K562 (cell line): ENCODE measurements around the gene COPS9. TPM values are rescaled to one million over a fixed set of nuclear protein-coding genes. Genes with fewer than 3 reads are reported as not detected.

Source experiments
- ATAC-seq: fragments of 200-7000 bp; cut with Tn5 transposase; 3 replicates; pipeline ENCODE4 v1.9.1; 2020; ENCODE audit warnings: moderate library complexity
- BruUV-seq: library from RNA; stranded (reverse); fragments of 400-500 nt; replicated peaks from 2 replicates; lab custom pipeline; 2021; lab: Mats Ljungman, UMichigan
- CTCF ChIA-PET: fragments of 300-600 bp; formaldehyde crosslinking; extraction: SDS; loops from one replicate; lab custom pipeline; 2021; ENCODE audit warnings: low intra/inter-chr PET ratio; lab: Yijun Ruan, JAX
- POLR2A ChIA-PET: fragments of 300-600, 350-650 bp; sonication (Branson Sonifier 250); formaldehyde crosslinking; extraction: SDS; loops from one replicate; lab custom pipeline; 2021; ENCODE audit warnings: antibody characterized with exemption, inconsistent platforms; lab: Yijun Ruan, JAX
- DNase-seq, 4 experiments: peaks; one replicate each; pipeline versions ENCODE4 v3.0.0 to v3.0.0-alpha.2; 2011 to 2018; ENCODE audit warnings: low spot score in 3 of 4, mixed read lengths in 3 of 4; ENCODE audit errors: extremely low read depth in 1 of 4
- FAIRE-seq: peaks from 2 replicates; lab custom pipeline; 2011; peaks lifted over from hg19 to GRCh38; lab: Jason Lieb, UNC
- H2AFZ ChIP-seq: 2 replicates; pipeline ENCODE4 v1.6.0; 2011; ENCODE audit warnings: low read depth, low read length, control low read depth, inconsistent platforms
- H3K27ac ChIP-seq: fragments of 200-600 bp; 3 replicates; pipeline ENCODE4 v1.8.0; 2011; ENCODE audit warnings: low read depth, mild to moderate bottlenecking, control low read depth, inconsistent platforms, low read length, moderate library complexity, mixed read lengths; ENCODE audit errors: extremely low read depth
- H3K27me3 ChIP-seq, 2 experiments: fragments of 300-600 bp in 1 of 2; 2 replicates in 1 of 2; 3 replicates in 1 of 2; pipeline versions ENCODE4 v1.6.0 to v1.8.0; 2011; ENCODE audit warnings: inconsistent platforms in 2 of 2, low read length in 2 of 2, mild to moderate bottlenecking in 1 of 2, mixed read lengths in 1 of 2, moderate library complexity in 1 of 2; ENCODE audit not compliant: control insufficient read depth in 2 of 2, insufficient read depth in 2 of 2
- H3K36me3 ChIP-seq: fragments of 300-600 bp; 3 replicates; pipeline ENCODE4 v1.8.0; 2011; ENCODE audit warnings: mild to moderate bottlenecking, low read length, inconsistent platforms; ENCODE audit not compliant: control insufficient read depth, insufficient read depth
- H3K4me1 ChIP-seq, 2 experiments: fragments of 200-600 bp in 1 of 2; replicated peaks in 1 of 2; 2 replicates in 1 of 2; 3 replicates in 1 of 2; pipeline versions ENCODE4 v1.5.1 to v1.8.0; 2011; ENCODE audit warnings: inconsistent platforms in 2 of 2, low read length in 2 of 2, mild to moderate bottlenecking in 1 of 2, mixed read lengths in 1 of 2, moderate library complexity in 1 of 2; ENCODE audit not compliant: control insufficient read depth in 2 of 2, insufficient read depth in 2 of 2
- H3K4me2 ChIP-seq: 2 replicates; pipeline ENCODE4 v1.6.1; 2011; ENCODE audit warnings: low read length, control low read depth, inconsistent platforms, mixed read lengths; ENCODE audit not compliant: insufficient read depth
- H3K4me3 ChIP-seq: fragments of 200-600 bp; sonication (generic), shearing (Covaris generic); 2 replicates; pipeline ENCODE4 v1.5.1; 2016; ENCODE audit warnings: control low read depth, inconsistent platforms
- H3K79me2 ChIP-seq: fragments of 200-600 bp; 3 replicates; pipeline ENCODE4 v1.8.0; 2011; ENCODE audit warnings: low read length, inconsistent platforms; ENCODE audit not compliant: control insufficient read depth, insufficient read depth
- H3K9ac ChIP-seq, 2 experiments: 2 replicates each; pipeline versions ENCODE4 v1.6.0 to v1.6.1; 2011; ENCODE audit warnings: low read depth in 2 of 2, low read length in 2 of 2, control low read depth in 1 of 2, inconsistent platforms in 1 of 2, mild to moderate bottlenecking in 1 of 2, mixed read lengths in 1 of 2; ENCODE audit not compliant: insufficient read depth in 1 of 2
- H3K9me1 ChIP-seq: one replicate; pipeline ENCODE4 v1.6.0; 2011; ENCODE audit warnings: inconsistent platforms, mild to moderate bottlenecking, low read length, moderate library complexity; ENCODE audit not compliant: control insufficient read depth, insufficient read depth
- H3K9me3 ChIP-seq: replicated peaks from 2 replicates; pipeline ENCODE4 v1.5.1; 2011; ENCODE audit warnings: low read depth, low read length, inconsistent platforms; ENCODE audit not compliant: control insufficient read depth, insufficient read depth
- H4K20me1 ChIP-seq: replicated peaks from 2 replicates; pipeline ENCODE4 v1.6.1; 2011; ENCODE audit warnings: low read length, inconsistent platforms, mixed read lengths; ENCODE audit not compliant: control insufficient read depth, insufficient read depth
- ASH1L ChIP-seq: fragments of 450-650 bp; IDR thresholded peaks from 2 replicates; pipeline ENCODE4 v1.6.1; 2018; ENCODE audit warnings: borderline replicate concordance, mild to moderate bottlenecking, low read depth; ENCODE audit not compliant: partially characterized antibody
- CBFA2T3 ChIP-seq: fragments of 450-650 bp; IDR thresholded peaks from 2 replicates; pipeline ENCODE4 v1.6.1; 2017
- CC2D1A ChIP-seq: fragments of 450-650 bp; IDR thresholded peaks from 2 replicates; pipeline ENCODE4 v1.6.1; 2017; ENCODE audit warnings: mild to moderate bottlenecking
- CEBPG ChIP-seq, 3 experiments: fragments of 200-800 bp in 1 of 3; sonication (Bioruptor generic) in 1 of 3; sonication (generic) in 1 of 3; formaldehyde crosslinking in 1 of 3; IDR thresholded peaks in 2 of 3; conservative IDR thresholded peaks in 1 of 3; 2 replicates each; pipeline versions ENCODE4 v1.6.1 to v1.8.0; 2016 to 2022; ENCODE audit warnings: missing compliant biosample characterization in 2 of 3, missing genetic modification characterization in 2 of 3, mild to moderate bottlenecking in 1 of 3, missing genetic modification reagents in 1 of 3
- ESRRA ChIP-seq: fragments of 450-650 bp; IDR thresholded peaks from 2 replicates; pipeline ENCODE4 v1.6.1; 2014; ENCODE audit warnings: low read depth, mild to moderate bottlenecking, moderate library complexity, borderline replicate concordance
- ETS2 ChIP-seq: IDR thresholded peaks from 2 replicates; pipeline ENCODE4 v1.6.1; 2016; ENCODE audit warnings: borderline replicate concordance, missing genetic modification characterization, mild to moderate bottlenecking, moderate library complexity, missing compliant biosample characterization; ENCODE audit not compliant: poor library complexity, severe bottlenecking
- KDM5B ChIP-seq: fragments of 200-600 bp; sonication (generic); IDR thresholded peaks from 2 replicates; pipeline ENCODE4 v1.6.1; 2012; ENCODE audit warnings: low read depth, mild to moderate bottlenecking, moderate library complexity, low read length, control low read depth, inconsistent platforms; ENCODE audit not compliant: insufficient replicate concordance
- PML ChIP-seq: IDR thresholded peaks from 2 replicates; pipeline ENCODE4 v1.6.1; 2012; ENCODE audit warnings: low read length, inconsistent platforms
- SP1 ChIP-seq: sonication (generic); formaldehyde crosslinking; IDR thresholded peaks from 2 replicates; pipeline ENCODE4 v1.8.1; 2022; ENCODE audit warnings: mild to moderate bottlenecking, missing genetic modification reagents
- ZNF445 ChIP-seq: fragments of 250-450 bp; sonication (Bioruptor Pico); IDR thresholded peaks from 2 replicates; pipeline ENCODE4 v1.4.0; 2020; ENCODE audit warnings: low read depth, mild to moderate bottlenecking, moderate library complexity
- ZNF551 ChIP-seq: fragments of 250-450 bp; sonication (Bioruptor Pico); IDR thresholded peaks from 2 replicates; pipeline ENCODE4 v1.5.0; 2021; ENCODE audit warnings: mild to moderate bottlenecking, moderate library complexity
- ZNF695 ChIP-seq: fragments of 450-650 bp; formaldehyde crosslinking; IDR thresholded peaks from 2 replicates; pipeline ENCODE4 v1.4.0; 2020; ENCODE audit warnings: mild to moderate bottlenecking, moderate library complexity
- ZNF76 ChIP-seq: fragments of 250-450 bp; sonication (Bioruptor Pico); IDR thresholded peaks from 2 replicates; pipeline ENCODE4 v1.4.0; 2020; ENCODE audit warnings: mild to moderate bottlenecking, moderate library complexity, borderline replicate concordance
- WGBS: fragments of 100-300 bp; shearing (Covaris generic); methylation state at CpG from one replicate; pipeline ENCODE4 v1.1.6; 2016; ENCODE audit warnings: low coverage, mixed read lengths; ENCODE audit not compliant: insufficient coverage; ENCODE audit errors: missing lambda C conversion rate; 5-methylcytosine and 5-hydroxymethylcytosine counted together
- in situ Hi-C: fragments of 300-500 bp; cut with MboI; formaldehyde crosslinking; loops from 4 replicates; pipeline ENCODE4 v1.15.0; 2018; ENCODE audit warnings: inconsistent platforms, mixed read lengths
- intact Hi-C: fragments of 100-400 bp; cut with micrococcal nuclease; formaldehyde crosslinking; loops from 2 replicates; pipeline ENCODE4 v1.14.2; 2022
- polyA plus RNA-seq, 8 experiments: library from polyadenylated mRNA; depleted of rRNA in 4 of 8; stranded (reverse) in 5 of 8; unstranded in 3 of 8; fragments of >200 nt; fragmentation: Nextera tagmentation in 2 of 8; fragmentation: Illumina TruSeq in 1 of 8; extraction: Ambion mirVana in 2 of 8; extraction: Trizol in 1 of 8; gene quantifications; 2 replicates each; pipeline versions ENCODE4 v1.2.1 to v1.2.3, GENCODE V29; 2011 to 2014; ENCODE audit warnings: inconsistent platforms in 1 of 8, missing spikeins in 1 of 8
- total RNA-seq, 7 experiments: library from RNA; depleted of rRNA in 6 of 7; stranded (reverse); fragments of >200 nt in 6 of 7; fragmentation: Illumina TruSeq in 2 of 7; extraction: Trizol in 2 of 7; gene quantifications; 2 replicates each; pipeline versions ENCODE4 v1.2.1 to v1.2.3, GENCODE V29; 2011 to 2021; ENCODE audit warnings: low replicate concordance in 1 of 7
- TF ChIP-seq, protein P1 (sequence below): fragments of 250-450 bp; sonication (Bioruptor Pico); IDR thresholded peaks from 2 replicates; pipeline ENCODE4 v1.4.0; 2020; ENCODE audit warnings: mild to moderate bottlenecking, moderate library complexity, borderline replicate concordance
- TF ChIP-seq, protein P2 (sequence below): fragments of 200-800 bp; sonication (Bioruptor generic); IDR thresholded peaks from 2 replicates; pipeline ENCODE4 v1.6.1; 2017; ENCODE audit warnings: missing genetic modification characterization, missing compliant biosample characterization
- TF ChIP-seq, protein P3 (sequence below): fragments of 250-450 bp; sonication (Bioruptor Pico); IDR thresholded peaks from 2 replicates; pipeline ENCODE4 v1.5.1; 2021; ENCODE audit warnings: mild to moderate bottlenecking

Gene COPS9
- total and polyA plus RNA-seq, 9 of the 15 experiments (the other 6 are each of a cell fraction or from before 2014, with no cell fraction given): 55.0 to 281 (median 99.9) TPM

DNA sequence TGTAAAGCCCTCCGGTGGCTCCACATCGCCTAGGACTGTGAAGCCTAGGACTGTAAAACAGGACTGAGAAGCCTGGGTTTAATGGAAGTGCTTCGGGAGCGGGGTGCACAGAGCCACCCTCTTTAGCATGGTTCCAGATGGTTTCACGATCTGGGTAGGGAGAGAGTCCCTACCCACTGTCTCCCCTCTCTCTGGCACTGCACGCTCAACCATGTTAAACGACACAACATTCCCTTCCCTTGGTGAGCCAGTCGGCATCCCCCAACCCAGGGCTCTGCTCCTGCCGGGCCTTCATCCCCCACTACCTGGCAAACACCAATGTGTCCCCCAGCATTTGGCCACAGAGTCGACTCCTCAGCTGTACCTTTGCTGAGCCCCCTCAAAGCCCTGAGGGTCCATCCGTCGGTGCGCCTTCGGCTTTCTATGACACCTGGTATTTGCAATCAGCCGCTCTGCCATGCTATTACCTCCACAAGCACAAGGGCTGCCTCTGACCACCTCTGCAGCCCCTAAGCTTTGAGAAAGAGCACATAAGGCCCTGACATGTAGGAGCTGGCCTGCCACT, 1.1 kb downstream of the COPS9 start:
- H3K36me3 ChIP-seq: peaks cover 37% of the 10 kb centered on the region; the same call in 1 of the 3 replicates
- peak overlapping the region; percentile 83 for H3K4me3 ChIP-seq
- intact Hi-C loops (no loop called here), in situ Hi-C loops (no loop called here)
- H3K9me3 ChIP-seq: no peaks in the 10 kb centered on the region
- H3K4me2 ChIP-seq: peak overlapping the region; percentile 81
- H2AFZ ChIP-seq: no peak overlapping the region
- FAIRE-seq (no peak), DNase-seq (peak in 2 of 4 experiments; percentile 14 to 16), ATAC-seq (no peak)
- H3K79me2 ChIP-seq: peaks cover 19% of the 10 kb centered on the region
- peak overlapping the region; percentile 79 to 95 for H3K9ac ChIP-seq
- no TSS peak for BruUV-seq
- POLR2A ChIA-PET: interaction anchor here (0.5 to 0.7 kb wide), 2 partner anchors 67 to 245 kb away, joined by 3 read pairs; no protein-coding TSS in a partner anchor
- peaks cover 0 to 15% of the 10 kb centered on the region in 2 experiments; a peak in 2 of 5 replicates for H3K27me3 ChIP-seq
- 77% methylated on average over 9 of the region's 15 CpGs for WGBS
- CTCF ChIA-PET: no interaction called here
- peaks cover 0 to 16% of the 10 kb centered on the region in 2 experiments; a peak in 2 of 5 replicates for H3K4me1 ChIP-seq
- no peaks in the 10 kb centered on the region for H3K9me1 ChIP-seq
- H3K27ac ChIP-seq: no peak overlapping the region
- no peaks in the 10 kb centered on the region for H4K20me1 ChIP-seq
- no peak for TF ChIP-seq ZNF76 (CRISPR knock-in tag)
- no peak for TF ChIP-seq ASH1L
- TF ChIP-seq ETS2 (tag): no peak
- no peak for TF ChIP-seq ESRRA
- TF ChIP-seq, protein P1, sequence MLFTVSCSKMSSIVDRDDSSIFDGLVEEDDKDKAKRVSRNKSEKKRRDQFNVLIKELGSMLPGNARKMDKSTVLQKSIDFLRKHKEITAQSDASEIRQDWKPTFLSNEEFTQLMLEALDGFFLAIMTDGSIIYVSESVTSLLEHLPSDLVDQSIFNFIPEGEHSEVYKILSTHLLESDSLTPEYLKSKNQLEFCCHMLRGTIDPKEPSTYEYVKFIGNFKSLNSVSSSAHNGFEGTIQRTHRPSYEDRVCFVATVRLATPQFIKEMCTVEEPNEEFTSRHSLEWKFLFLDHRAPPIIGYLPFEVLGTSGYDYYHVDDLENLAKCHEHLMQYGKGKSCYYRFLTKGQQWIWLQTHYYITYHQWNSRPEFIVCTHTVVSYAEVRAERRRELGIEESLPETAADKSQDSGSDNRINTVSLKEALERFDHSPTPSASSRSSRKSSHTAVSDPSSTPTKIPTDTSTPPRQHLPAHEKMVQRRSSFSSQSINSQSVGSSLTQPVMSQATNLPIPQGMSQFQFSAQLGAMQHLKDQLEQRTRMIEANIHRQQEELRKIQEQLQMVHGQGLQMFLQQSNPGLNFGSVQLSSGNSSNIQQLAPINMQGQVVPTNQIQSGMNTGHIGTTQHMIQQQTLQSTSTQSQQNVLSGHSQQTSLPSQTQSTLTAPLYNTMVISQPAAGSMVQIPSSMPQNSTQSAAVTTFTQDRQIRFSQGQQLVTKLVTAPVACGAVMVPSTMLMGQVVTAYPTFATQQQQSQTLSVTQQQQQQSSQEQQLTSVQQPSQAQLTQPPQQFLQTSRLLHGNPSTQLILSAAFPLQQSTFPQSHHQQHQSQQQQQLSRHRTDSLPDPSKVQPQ (CRISPR knock-in tag): no peak
- TF ChIP-seq, protein P2, sequence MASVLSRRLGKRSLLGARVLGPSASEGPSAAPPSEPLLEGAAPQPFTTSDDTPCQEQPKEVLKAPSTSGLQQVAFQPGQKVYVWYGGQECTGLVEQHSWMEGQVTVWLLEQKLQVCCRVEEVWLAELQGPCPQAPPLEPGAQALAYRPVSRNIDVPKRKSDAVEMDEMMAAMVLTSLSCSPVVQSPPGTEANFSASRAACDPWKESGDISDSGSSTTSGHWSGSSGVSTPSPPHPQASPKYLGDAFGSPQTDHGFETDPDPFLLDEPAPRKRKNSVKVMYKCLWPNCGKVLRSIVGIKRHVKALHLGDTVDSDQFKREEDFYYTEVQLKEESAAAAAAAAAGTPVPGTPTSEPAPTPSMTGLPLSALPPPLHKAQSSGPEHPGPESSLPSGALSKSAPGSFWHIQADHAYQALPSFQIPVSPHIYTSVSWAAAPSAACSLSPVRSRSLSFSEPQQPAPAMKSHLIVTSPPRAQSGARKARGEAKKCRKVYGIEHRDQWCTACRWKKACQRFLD (CRISPR knock-in tag): no peak
- no peak for TF ChIP-seq CEBPG (CRISPR knock-in tag; IDR thresholded peaks at IDR 0.05)
- TF ChIP-seq CEBPG (tag; conservative IDR thresholded peaks at IDR 0.05 in 1 of 2, IDR thresholded peaks at IDR 0.05 in 1 of 2): no peak
- TF ChIP-seq, protein P3, sequence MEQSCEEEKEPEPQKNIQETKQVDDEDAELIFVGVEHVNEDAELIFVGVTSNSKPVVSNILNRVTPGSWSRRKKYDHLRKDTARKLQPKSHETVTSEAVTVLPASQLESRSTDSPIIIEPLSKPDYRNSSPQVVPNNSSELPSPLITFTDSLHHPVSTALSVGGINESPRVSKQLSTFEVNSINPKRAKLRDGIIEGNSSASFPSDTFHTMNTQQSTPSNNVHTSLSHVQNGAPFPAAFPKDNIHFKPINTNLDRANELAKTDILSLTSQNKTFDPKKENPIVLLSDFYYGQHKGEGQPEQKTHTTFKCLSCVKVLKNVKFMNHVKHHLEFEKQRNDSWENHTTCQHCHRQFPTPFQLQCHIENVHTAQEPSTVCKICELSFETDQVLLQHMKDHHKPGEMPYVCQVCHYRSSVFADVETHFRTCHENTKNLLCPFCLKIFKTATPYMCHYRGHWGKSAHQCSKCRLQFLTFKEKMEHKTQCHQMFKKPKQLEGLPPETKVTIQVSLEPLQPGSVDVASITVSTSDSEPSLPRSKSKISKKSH (CRISPR knock-in tag): no peak
- TF ChIP-seq ZNF695: no peak
- TF ChIP-seq CC2D1A: no peak
- TF ChIP-seq SP1: no peak
- TF ChIP-seq KDM5B: no peak
- TF ChIP-seq CBFA2T3: no peak
- TF ChIP-seq ZNF445 (CRISPR knock-in tag): no peak
- TF ChIP-seq ZNF551 (CRISPR knock-in tag): no peak
- TF ChIP-seq PML: no peak
